Gastrocnemius medialis (tissue), 4 donors: Measurements from ENCODE around the gene AP1B1. TPM values are rescaled to one million over a fixed set of nuclear protein-coding genes. Genes with fewer than 3 reads are reported as not detected.

Experiments
- ATAC-seq, 2 donors: fragments of 150-250 bp; one replicate each; pipeline ENCODE4 v1.9.1; 2016
- DNase-seq, 2 donors: peaks; one replicate each; pipeline ENCODE4 v3.0.0-alpha.2; 2019
- H3K27ac ChIP-seq, 4 donors: fragments of 200-600 bp; sonication (generic); 1 replicate in 1 of 4; 2 replicates in 3 of 4; pipeline ENCODE4 v1.5.1; 2016 to 2018; ENCODE audit warnings: mild to moderate bottlenecking in 2 of 4, moderate library complexity in 1 of 4
- H3K27me3 ChIP-seq, 3 donors: fragments of 200-600 bp; sonication (generic) in 2 of 3; 1 replicate in 1 of 3; 2 replicates in 2 of 3; pipeline versions ENCODE4 v1.5.1 to v1.6.0; 2016 to 2019; ENCODE audit warnings: mild to moderate bottlenecking in 1 of 3, moderate library complexity in 1 of 3
- H3K36me3 ChIP-seq, 2 donors: fragments of 200-600 bp; sonication (generic) in 1 of 2; one replicate each; pipeline ENCODE4 v1.5.1; 2017 to 2018
- H3K4me1 ChIP-seq, 2 donors: fragments of 200-600 bp; sonication (generic) in 1 of 2; one replicate each; pipeline ENCODE4 v1.5.1; 2016 to 2017; ENCODE audit warnings: mild to moderate bottlenecking in 2 of 2
- H3K4me3 ChIP-seq, 4 donors: fragments of 200-600 bp; sonication (generic) in 3 of 4; 1 replicate in 1 of 4; 2 replicates in 3 of 4; pipeline ENCODE4 v1.5.1; 2016 to 2019; ENCODE audit warnings: mild to moderate bottlenecking in 2 of 4
- H3K9me3 ChIP-seq, 3 donors: fragments of 200-600 bp; sonication (generic) in 2 of 3; 1 replicate in 1 of 3; 2 replicates in 2 of 3; pipeline ENCODE4 v1.5.1; 2016 to 2019
- CTCF ChIP-seq, 5 experiments: fragments of 450-650 bp in 3 of 5; fragments of 200-600 bp in 2 of 5; sonication (generic) in 2 of 5; IDR thresholded peaks in 4 of 5; conservative IDR thresholded peaks in 1 of 5; 1 replicate in 4 of 5; 2 replicates in 1 of 5; pipeline ENCODE4 v1.5.1; 2016 to 2019; ENCODE audit warnings: antibody characterized with exemption in 5 of 5, mild to moderate bottlenecking in 3 of 5, moderate library complexity in 3 of 5
- POLR2A ChIP-seq, 2 donors: fragments of 450-650 bp; IDR thresholded peaks; one replicate each; pipeline ENCODE4 v1.6.1; 2017; ENCODE audit warnings: antibody characterized with exemption in 2 of 2, mild to moderate bottlenecking in 2 of 2, moderate library complexity in 2 of 2
- in situ Hi-C, 4 donors: fragments of 200-750 bp; cut with MboI; loops; one replicate each; pipeline versions ENCODE4 v1.15.0 to v1.8.0; 2017; ENCODE audit warnings: low sequenced_read_pairs in 4 of 4
- intact Hi-C: fragments of 100-400 bp; cut with DNase I; formaldehyde crosslinking; loops from one replicate; pipeline ENCODE4 v1.15.1; 2023; ENCODE audit warnings: low total_unique reads
- total RNA-seq, 4 donors: library from RNA; depleted of rRNA; stranded (reverse); fragments of >200 nt; gene quantifications; one replicate each; pipeline versions ENCODE4 v1.1.0 to v1.2.3, GENCODE V29; 2016

AP1B1 gene
- total RNA-seq, 4 donors from 2014 or later, result 26.5 to 44.6 (median 37.3) TPM

- H3K4me1 ChIP-seq, result peaks cover 55 to 59% of the 10 kb centered on the region in 2 donors
- peaks cover 0 to 58% of the 10 kb centered on the region in 2 donors for H3K36me3 ChIP-seq
- H3K27me3 ChIP-seq, result no peaks in the 10 kb centered on the region
- intact Hi-C loops (no loop called here), in situ Hi-C loops (no loop called here)
- TF ChIP-seq POLR2A (IDR thresholded peaks at IDR 0.05), result no peak
- TF ChIP-seq CTCF (IDR thresholded peaks at IDR 0.05 in 4 of 5, conservative IDR thresholded peaks at IDR 0.05 in 1 of 5), result no peak
- ATAC-seq, result no peak
- H3K4me3 ChIP-seq, result no peak overlapping the region
- peak overlapping the region; percentile 74 to 85 (median 78) for H3K27ac ChIP-seq
- DNase-seq, result no peak
- no peaks in the 10 kb centered on the region for H3K9me3 ChIP-seq
Observed at GRCh38 chr22:29343313-29343805, 45.0 kb downstream of the AP1B1 start.

- no peak for TF ChIP-seq CTCF (IDR thresholded peaks at IDR 0.05 in 4 of 5, conservative IDR thresholded peaks at IDR 0.05 in 1 of 5)
- no peak for TF ChIP-seq POLR2A (IDR thresholded peaks at IDR 0.05)
- peak overlapping the region in 2 of 4 donors; percentile 74 to 78 for H3K27ac ChIP-seq
- H3K36me3 ChIP-seq, result peaks cover 0 to 55% of the 10 kb centered on the region in 2 donors
- H3K4me3 ChIP-seq, result no peak overlapping the region
- H3K27me3 ChIP-seq, result no peaks in the 10 kb centered on the region
- in situ Hi-C loops (no loop called here), intact Hi-C loops (no loop called here)
- DNase-seq, result no peak
- no peaks in the 10 kb centered on the region for H3K9me3 ChIP-seq
- ATAC-seq, result no peak
- H3K4me1 ChIP-seq, result peaks cover 55 to 58% of the 10 kb centered on the region in 2 donors
Observed at GRCh38 chr22:29342577-29343312, 45.6 kb downstream of the AP1B1 start.

- peaks cover 55 to 58% of the 10 kb centered on the region in 2 donors for H3K4me1 ChIP-seq
- ATAC-seq, result no peak
Observed at GRCh38 chr22:29342177-29342576, 46.2 kb downstream of the AP1B1 start.

GRCh38 chr22:29341849-29342127, 46.6 kb downstream of the AP1B1 start:
- intact Hi-C loops, result no loop called here
- no peaks in the 10 kb centered on the region for H3K9me3 ChIP-seq
- H3K27ac ChIP-seq, result no peak overlapping the region
- H3K36me3 ChIP-seq, result peaks cover 0 to 48% of the 10 kb centered on the region in 2 donors
- DNase-seq (no peak), ATAC-seq (no peak)
- H3K4me3 ChIP-seq, result no peak overlapping the region
- in situ Hi-C loops, result no loop called here
- peaks cover 55 to 58% of the 10 kb centered on the region in 2 donors for H3K4me1 ChIP-seq
- TF ChIP-seq POLR2A (IDR thresholded peaks at IDR 0.05) (no peak), CTCF (IDR thresholded peaks at IDR 0.05 in 4 of 5, conservative IDR thresholded peaks at IDR 0.05 in 1 of 5) (no peak)
- no peaks in the 10 kb centered on the region for H3K27me3 ChIP-seq

More at GRCh38 chr22:29342177-29342576, 46.2 kb downstream of the AP1B1 start:
- no peak for DNase-seq
- in situ Hi-C loops (no loop called here), intact Hi-C loops (no loop called here)
- Histone ChIP-seq H3K27me3 (no peaks in the 10 kb centered on the region), H3K9me3 (no peaks in the 10 kb centered on the region), H3K36me3 (peaks cover 0 to 49% of the 10 kb centered on the region in 2 donors), H3K27ac (no peak overlapping the region), H3K4me3 (no peak overlapping the region)
- TF ChIP-seq POLR2A (IDR thresholded peaks at IDR 0.05), result no peak
- TF ChIP-seq CTCF (IDR thresholded peaks at IDR 0.05 in 4 of 5, conservative IDR thresholded peaks at IDR 0.05 in 1 of 5), result no peak
